NCI-H226 (cell line): Measurements from ENCODE around the gene RBM15.

ENCODE experiments used
- DNase-seq: peaks from one replicate; pipeline ENCODE4 v3.0.0-alpha.2; 2015

The RBM15 gene

GRCh38 chr1:110320168-110320518 is 19.0 kb upstream of the RBM15 start:
- no peak for DNase-seq

GRCh38 chr1:110321045-110321444 is 18.1 kb upstream of the RBM15 start:
- DNase-seq: no peak

- no peak for DNase-seq
Observed at GRCh38 chr1:110321846-110322245, 17.3 kb upstream of the RBM15 start.

GRCh38 chr1:110324667-110325066 is 14.5 kb upstream of the RBM15 start:
- no peak for DNase-seq

- no peak for DNase-seq
Observed at GRCh38 chr1:110326826-110327225, 12.4 kb upstream of the RBM15 start.

- peak; percentile 71 for DNase-seq
Observed at GRCh38 chr1:110328274-110328673, 10.9 kb upstream of the RBM15 start.

GRCh38 chr1:110328700-110329099 is 10.5 kb upstream of the RBM15 start:
- DNase-seq: no peak

- no peak for DNase-seq
Observed at GRCh38 chr1:110335265-110335664, 3.9 kb upstream of the RBM15 start.

- DNase-seq: peak; percentile 22
Observed at GRCh38 chr1:110336300-110337039, 2.7 kb upstream of the RBM15 start.

- no peak for DNase-seq
Observed at GRCh38 chr1:110337704-110338308, 1.4 kb upstream of the RBM15 start.

- DNase-seq: peak; percentile 79
Observed at GRCh38 chr1:110338309-110338885, 780 bp upstream of the RBM15 start.

GRCh38 chr1:110339407-110340206 is 430 bp downstream of the RBM15 start:
- peak; percentile 36 for DNase-seq

GRCh38 chr1:110340207-110340468 is 961 bp downstream of the RBM15 start:
- no peak for DNase-seq

GRCh38 chr1:110341146-110341871 is 2.1 kb downstream of the RBM15 start:
- no peak for DNase-seq

GRCh38 chr1:110341872-110342331 is 2.7 kb downstream of the RBM15 start:
- no peak for DNase-seq

GRCh38 chr1:110343249-110343648 is 4.1 kb downstream of the RBM15 start:
- DNase-seq: no peak

- DNase-seq: no peak
Observed at GRCh38 chr1:110344152-110344551, 5.0 kb downstream of the RBM15 start.

GRCh38 chr1:110345480-110345879 is 6.3 kb downstream of the RBM15 start:
- no peak for DNase-seq

GRCh38 chr1:110346690-110347089 is 7.5 kb downstream of the RBM15 start:
- no peak for DNase-seq

- no peak for DNase-seq
Observed at GRCh38 chr1:110347182-110347893, 8.2 kb downstream of the RBM15 start.

- no peak for DNase-seq
Observed at GRCh38 chr1:110348050-110348449, 8.9 kb downstream of the RBM15 start.

- no peak for DNase-seq
Observed at GRCh38 chr1:110348771-110349170, 9.6 kb downstream of the RBM15 start.
